ENCODE data around the gene L1CAM. TPM values are rescaled to one million over a fixed set of nuclear protein-coding genes. Genes with fewer than 3 reads are reported as not detected.
A peak's percentile ranks its signal among the peaks of the same experiment; 100 is the strongest.

Gene L1CAM
- total RNA-seq, 8 experiments from 2014 or later, result 0.87 to 147 (median 96.4) TPM

DNA sequence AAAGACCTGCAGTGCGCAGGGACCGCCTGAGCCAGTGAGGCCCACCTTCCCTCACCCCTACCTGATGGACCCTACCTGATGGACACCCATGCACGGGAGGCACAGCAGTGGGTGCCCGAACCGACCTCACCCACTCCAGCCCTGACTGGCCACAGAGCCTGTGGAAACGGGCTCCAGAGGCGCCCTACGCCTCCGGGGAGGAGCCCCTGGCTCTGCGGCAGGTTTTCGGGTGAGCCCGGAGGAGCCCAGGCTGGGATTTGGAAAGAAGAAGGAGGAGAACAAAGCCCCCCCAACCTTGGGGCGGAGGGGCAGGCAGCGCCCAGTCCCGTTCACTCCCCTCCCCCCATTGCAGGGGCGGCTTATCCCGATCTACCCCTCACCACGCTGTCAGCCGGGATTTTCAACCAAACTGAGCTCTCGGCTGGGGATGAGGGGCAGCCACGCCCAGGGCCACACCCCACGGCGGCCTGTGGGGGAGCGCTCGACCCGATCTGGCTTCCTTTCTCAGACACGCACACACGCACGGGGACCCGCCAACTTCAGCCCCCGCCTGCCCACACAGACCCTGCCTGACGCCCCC lies 675 bp downstream of the L1CAM start:
- ATAC-seq (replicated peaks in 6 of 8), result peak in 5 of 8 experiments; percentile 3 to 19 (median 6)
- in situ Hi-C loops (cut with MboI; ENCODE audit: low pct_unique_long_range_greater_than_20kb in 2 of 9, low sequenced_read_pairs in 9 of 9, unreplicated experiment in 9 of 9), result no loop called here
- WGBS, 10 experiments, result 0 to 20% methylated on average over 2 to 3 of the region's 32 CpGs; no CpG with 5 or more reads in 8 of the 10 experiments
- Histone ChIP-seq H3K4me3 (peak overlapping the region; percentile 54 to 93 (median 66)), H3K4me1 (replicated peaks in 1 of 2) (peaks cover 44 to 49% of the 10 kb centered on the region in 2 donors), H3K27ac (peak overlapping the region; percentile 85 to 91)

DNA sequence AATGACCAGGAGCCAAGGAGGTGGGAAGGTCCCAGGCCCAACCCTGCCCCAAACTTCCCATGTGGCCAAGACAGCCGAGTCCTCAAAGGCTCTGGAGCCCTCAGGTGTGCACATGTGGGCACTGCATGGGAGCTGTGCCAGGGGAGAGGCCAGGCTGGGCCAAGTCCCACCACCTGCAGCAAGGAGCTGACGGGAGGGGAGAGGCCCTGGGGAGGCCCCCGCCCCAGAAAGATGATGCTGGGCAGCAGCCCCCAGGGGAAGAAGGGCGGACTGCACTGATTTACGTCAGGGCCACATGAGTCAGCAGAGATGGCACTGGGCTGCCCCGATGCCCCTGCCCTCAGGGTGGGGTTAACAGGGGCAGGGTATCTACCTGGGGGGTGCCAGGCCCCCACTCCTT lies 1.4 kb downstream of the L1CAM start:
- ATAC-seq (replicated peaks in 6 of 8), result peak in 1 of 8 experiments; percentile 5
- Histone ChIP-seq H3K4me1 (replicated peaks in 1 of 2) (peaks cover 51 to 56% of the 10 kb centered on the region in 2 donors), H3K4me3 (peak overlapping the region; percentile 54 to 93 (median 66)), H3K27ac (peak overlapping the region; percentile 85 to 91)
- WGBS, 10 experiments, result 0% methylated on average over 1 of the region's 6 CpGs; no CpG with 5 or more reads in 8 of the 10 experiments
- in situ Hi-C loops (cut with MboI; ENCODE audit: low pct_unique_long_range_greater_than_20kb in 2 of 9, low sequenced_read_pairs in 9 of 9, unreplicated experiment in 9 of 9), result no loop called here

DNA sequence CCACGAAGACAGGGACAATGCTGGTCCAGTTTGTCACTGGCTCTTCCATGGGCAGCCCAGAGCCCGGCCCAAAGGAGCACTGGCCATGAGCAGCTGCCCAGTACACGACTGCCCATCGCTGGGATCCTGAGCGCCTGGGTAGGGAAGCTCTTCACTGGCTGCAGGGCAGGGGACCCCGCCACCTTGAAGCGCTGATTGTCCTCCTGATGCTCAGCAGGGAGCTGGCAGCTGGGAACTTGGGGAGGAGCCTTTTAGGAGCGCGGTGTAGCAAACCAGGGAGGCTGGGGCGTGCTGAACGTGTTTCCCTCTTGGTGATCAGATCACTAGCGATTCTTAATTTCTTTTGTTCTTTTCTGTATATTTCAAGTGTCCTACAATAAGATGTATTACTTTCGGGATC lies 1.8 kb downstream of the L1CAM start:
- ATAC-seq (replicated peaks in 6 of 8), result no peak
- Histone ChIP-seq H3K4me3 (peak overlapping the region; percentile 54 to 93 (median 66)), H3K4me1 (replicated peaks in 1 of 2) (peaks cover 55 to 59% of the 10 kb centered on the region in 2 donors), H3K27ac (peak overlapping the region in 1 of 2 donors; percentile 89)
- WGBS, 10 experiments, result 20 to 36% methylated on average over 2 to 7 of the region's 13 CpGs; no CpG with 5 or more reads in 8 of the 10 experiments
- in situ Hi-C loops (cut with MboI; ENCODE audit: low pct_unique_long_range_greater_than_20kb in 2 of 9, low sequenced_read_pairs in 9 of 9, unreplicated experiment in 9 of 9), result no loop called here

DNA sequence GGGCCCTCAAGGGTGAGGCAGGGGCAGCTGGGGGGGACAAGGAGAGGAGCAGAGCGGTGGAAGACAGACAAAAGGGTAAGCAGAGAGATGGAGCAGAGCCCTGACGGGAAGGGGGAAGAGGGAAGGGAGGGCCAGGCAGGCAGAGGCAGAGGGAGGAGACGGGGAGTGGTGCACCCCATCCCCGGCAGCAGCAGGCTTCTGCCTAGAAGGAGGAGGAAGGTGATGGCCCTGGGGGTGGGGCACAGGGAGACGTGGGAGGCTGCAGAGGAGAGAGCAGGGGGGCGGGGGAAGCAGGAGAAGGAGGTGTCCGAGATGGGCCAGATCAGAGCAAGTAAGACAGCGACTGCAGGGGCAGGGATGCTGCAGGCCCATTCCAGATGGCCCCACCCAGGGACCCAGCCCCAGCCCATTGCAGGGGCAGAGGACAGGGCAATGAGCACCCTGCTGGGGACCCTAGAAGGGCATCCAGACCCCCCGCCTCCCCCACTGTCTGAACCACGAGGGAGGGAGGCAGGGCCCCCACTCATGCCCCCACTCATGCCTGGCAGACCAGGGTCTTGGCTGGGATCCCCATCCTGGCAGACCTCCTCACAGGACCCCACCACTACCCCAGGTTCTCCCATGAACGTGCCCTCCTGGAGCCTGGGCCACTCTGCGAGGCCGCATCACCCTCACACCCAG lies 2.7 kb downstream of the L1CAM start:
- Histone ChIP-seq H3K27ac (peak overlapping the region; percentile 89 to 92), H3K4me3 (peak overlapping the region; percentile 7 to 93 (median 28)), H3K4me1 (replicated peaks in 1 of 2) (peaks cover 62 to 64% of the 10 kb centered on the region in 2 donors)
- in situ Hi-C loops (cut with MboI; ENCODE audit: low pct_unique_long_range_greater_than_20kb in 2 of 9, low sequenced_read_pairs in 9 of 9, unreplicated experiment in 9 of 9), result no loop called here
- WGBS, 10 experiments, result no CpG with 5 or more reads among the region's 13 CpGs
- peak in 4 of 8 experiments; percentile 4 to 25 (median 16) for ATAC-seq (replicated peaks in 6 of 8)

DNA sequence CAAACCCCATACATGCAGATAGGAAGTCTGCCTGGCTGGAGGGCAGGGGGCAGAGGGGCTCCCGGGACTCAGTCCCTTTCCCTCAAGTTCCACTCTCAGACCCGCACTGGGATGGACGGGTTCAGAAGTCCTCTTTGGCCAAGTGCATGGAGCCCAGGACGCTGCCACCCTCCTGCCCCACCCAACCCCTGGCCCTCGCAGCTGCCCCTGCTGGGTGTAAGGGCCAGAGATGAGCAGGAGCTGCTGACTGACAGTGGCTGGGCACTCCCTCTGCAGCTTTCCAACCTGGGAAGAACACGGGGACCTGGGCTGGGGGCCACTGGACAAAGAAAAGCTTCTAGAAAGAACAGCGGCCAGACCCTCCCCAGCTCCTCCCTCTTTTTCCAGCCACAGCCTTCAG lies 3.4 kb downstream of the L1CAM start:
- Histone ChIP-seq H3K4me3 (peak overlapping the region in 4 of 5 donors; percentile 25 to 93 (median 41)), H3K27ac (peak overlapping the region; percentile 89 to 92), H3K4me1 (replicated peaks in 1 of 2) (peaks cover 70 to 71% of the 10 kb centered on the region in 2 donors)
- WGBS, 10 experiments, result no CpG with 5 or more reads among the region's 7 CpGs
- ATAC-seq (replicated peaks in 6 of 8), result no peak
- in situ Hi-C loops (cut with MboI; ENCODE audit: low pct_unique_long_range_greater_than_20kb in 2 of 9, low sequenced_read_pairs in 9 of 9, unreplicated experiment in 9 of 9), result no loop called here

- H3K4me1 ChIP-seq (replicated peaks in 1 of 2), result peaks cover 74 to 76% of the 10 kb centered on the region in 2 donors
- peak in 7 of 8 experiments; percentile 19 to 53 (median 41) for ATAC-seq (replicated peaks in 6 of 8)
- H3K27ac ChIP-seq, result peak overlapping the region; percentile 89 to 92
- no CpG with 5 or more reads among the region's 8 CpGs for WGBS, 10 experiments
- peak overlapping the region in 4 of 5 donors; percentile 25 to 93 (median 41) for H3K4me3 ChIP-seq
- in situ Hi-C loops (cut with MboI; ENCODE audit: low pct_unique_long_range_greater_than_20kb in 2 of 9, low sequenced_read_pairs in 9 of 9, unreplicated experiment in 9 of 9), result no loop called here
These were observed 3.9 kb downstream of the L1CAM start for GRCh38 chrX:153882086-153882498.

GRCh38 chrX:153881281-153881680 lies 4.7 kb downstream of the L1CAM start:
- no peak for ATAC-seq (replicated peaks in 6 of 8)
- Histone ChIP-seq H3K4me3 (no peak overlapping the region), H3K27ac (peak overlapping the region; percentile 91 to 97), H3K4me1 (replicated peaks in 1 of 2) (peaks cover 69 to 78% of the 10 kb centered on the region in 2 donors)
- 25 to 90% methylated on average over 2 to 4 of the region's 7 CpGs; no CpG with 5 or more reads in 8 of the 10 experiments for WGBS, 10 experiments
- in situ Hi-C loops (cut with MboI; ENCODE audit: low pct_unique_long_range_greater_than_20kb in 2 of 9, low sequenced_read_pairs in 9 of 9, unreplicated experiment in 9 of 9), result no loop called here

DNA sequence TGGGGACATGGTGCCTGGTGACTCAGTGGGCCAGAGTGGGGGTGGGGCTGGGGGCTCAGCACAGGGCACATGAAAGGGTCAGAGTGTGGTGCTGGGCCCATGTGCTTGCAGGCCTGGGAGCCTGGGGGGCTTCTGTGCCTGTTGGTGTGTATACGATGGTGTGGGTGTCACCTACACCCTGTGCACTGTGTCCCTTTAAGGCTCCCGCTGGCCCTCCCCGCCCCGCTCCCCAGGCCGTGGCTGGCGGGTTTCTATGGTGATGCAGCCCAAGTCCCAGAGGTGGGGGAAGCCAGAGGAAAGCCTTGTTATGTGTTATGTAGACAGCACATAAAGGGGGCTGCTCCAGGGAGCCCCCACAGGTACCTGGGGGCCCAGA lies 5.5 kb downstream of the L1CAM start:
- Histone ChIP-seq H3K27ac (peak overlapping the region; percentile 91 to 97), H3K4me1 (replicated peaks in 1 of 2) (peaks cover 71 to 82% of the 10 kb centered on the region in 2 donors), H3K4me3 (no peak overlapping the region)
- ATAC-seq (replicated peaks in 6 of 8), result peak in 2 of 8 experiments; percentile 8 to 11
- WGBS, 10 experiments, result no CpG with 5 or more reads among the region's 6 CpGs
- in situ Hi-C loops (cut with MboI; ENCODE audit: low pct_unique_long_range_greater_than_20kb in 2 of 9, low sequenced_read_pairs in 9 of 9, unreplicated experiment in 9 of 9), result no loop called here

- peak overlapping the region; percentile 91 to 97 for H3K27ac ChIP-seq
- in situ Hi-C loops (cut with MboI; ENCODE audit: low pct_unique_long_range_greater_than_20kb in 2 of 9, low sequenced_read_pairs in 9 of 9, unreplicated experiment in 9 of 9), result no loop called here
- no CpG with 5 or more reads among the region's 12 CpGs for WGBS, 10 experiments
- peak in 2 of 8 experiments; percentile 0 to 1 for ATAC-seq (replicated peaks in 6 of 8)
- peaks cover 71 to 84% of the 10 kb centered on the region in 2 donors for H3K4me1 ChIP-seq (replicated peaks in 1 of 2)
- peak overlapping the region in 3 of 5 donors; percentile 7 to 29 (median 27) for H3K4me3 ChIP-seq
These were observed 6.1 kb downstream of the L1CAM start for GRCh38 chrX:153879741-153880439.

- Histone ChIP-seq H3K27ac (peak overlapping the region; percentile 91 to 97), H3K4me3 (peak overlapping the region; percentile 21 to 29 (median 27)), H3K4me1 (replicated peaks in 1 of 2) (peaks cover 77 to 86% of the 10 kb centered on the region in 2 donors)
- in situ Hi-C loops (cut with MboI; ENCODE audit: low pct_unique_long_range_greater_than_20kb in 2 of 9, low sequenced_read_pairs in 9 of 9, unreplicated experiment in 9 of 9), result no loop called here
- 0% methylated on average over 2 of the region's 28 CpGs; no CpG with 5 or more reads in 9 of the 10 experiments for WGBS, 10 experiments
- ATAC-seq (replicated peaks in 6 of 8), result peak in 5 of 8 experiments; percentile 54 to 71 (median 56)
These were observed 6.9 kb downstream of the L1CAM start for GRCh38 chrX:153878969-153879653.

GRCh38 chrX:153878345-153878744 lies 7.6 kb downstream of the L1CAM start:
- in situ Hi-C loops (cut with MboI; ENCODE audit: low pct_unique_long_range_greater_than_20kb in 2 of 9, low sequenced_read_pairs in 9 of 9, unreplicated experiment in 9 of 9), result no loop called here
- H3K4me1 ChIP-seq (replicated peaks in 1 of 2), result peaks cover 80 to 86% of the 10 kb centered on the region in 2 donors
- H3K27ac ChIP-seq, result peak overlapping the region; percentile 91 to 97
- WGBS, 10 experiments, result 10 to 17% methylated on average over 1 to 2 of the region's 5 CpGs; no CpG with 5 or more reads in 8 of the 10 experiments
- ATAC-seq (replicated peaks in 6 of 8), result peak in 2 of 8 experiments; percentile 33 to 47
- H3K4me3 ChIP-seq, result peak overlapping the region in 4 of 5 donors; percentile 21 to 29 (median 25)

GRCh38 chrX:153877571-153878261 lies 8.3 kb downstream of the L1CAM start:
- H3K4me1 ChIP-seq (replicated peaks in 1 of 2), result peaks cover 80 to 87% of the 10 kb centered on the region in 2 donors
- H3K27ac ChIP-seq, result peak overlapping the region; percentile 91 to 97
- 100% methylated on average over 1 of the region's 8 CpGs; no CpG with 5 or more reads in 8 of the 10 experiments for WGBS, 10 experiments

More at GRCh38 chrX:153877571-153878261, 8.3 kb downstream of the L1CAM start:
- no peak overlapping the region for H3K4me3 ChIP-seq
- ATAC-seq (replicated peaks in 6 of 8), result no peak
- in situ Hi-C loops (cut with MboI; ENCODE audit: low pct_unique_long_range_greater_than_20kb in 2 of 9, low sequenced_read_pairs in 9 of 9, unreplicated experiment in 9 of 9), result no loop called here
